ENCODE measurements around the gene SMAP1. TPM values are rescaled to one million over a fixed set of nuclear protein-coding genes. Genes with fewer than 3 reads are reported as not detected.
"Not testable (repeated sequence)": the region's sequence is repeated elsewhere in the genome, so short reads cannot be mapped to it uniquely, and the experiment has no call there.

The SMAP1 gene
- total RNA-seq, 2 experiments from 2014 or later: 24.3 to 25.0 TPM

DNA sequence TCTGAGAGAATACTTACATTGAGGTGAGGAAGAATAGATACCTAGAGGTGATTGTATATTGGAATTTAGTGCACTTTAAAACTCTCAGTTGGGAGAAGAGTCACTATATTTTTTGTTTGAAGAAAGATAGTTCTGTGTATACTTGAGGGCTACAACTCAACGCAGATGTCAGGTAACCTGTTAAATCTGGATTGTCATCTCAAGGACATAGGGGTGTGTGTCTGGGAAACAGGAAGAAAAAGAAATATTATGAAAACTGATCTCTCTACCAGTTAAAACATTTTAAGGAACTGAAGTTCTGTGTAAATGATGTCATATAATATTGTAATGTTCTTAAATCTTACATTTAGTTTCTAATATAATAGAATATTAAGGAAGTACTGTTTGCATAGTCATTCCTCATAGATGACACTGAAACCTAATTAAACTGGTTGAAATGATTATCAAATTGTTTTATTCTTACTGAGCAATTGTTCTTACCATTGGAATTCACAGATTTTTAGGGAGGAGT, 86.2 kb downstream of the SMAP1 start:
- DNase-seq: no peak
- H3K4me1 Mint-ChIP-seq: peaks cover 7% of the 10 kb centered on the region
- no peak overlapping the region for H3K27ac Mint-ChIP-seq
- H3K4me3 Mint-ChIP-seq: no peak overlapping the region
- peaks cover 18% of the 10 kb centered on the region for H3K36me3 Mint-ChIP-seq
- H3K9me3 Mint-ChIP-seq: no peaks in the 10 kb centered on the region
- no peaks in the 10 kb centered on the region for H3K27me3 Mint-ChIP-seq

DNA sequence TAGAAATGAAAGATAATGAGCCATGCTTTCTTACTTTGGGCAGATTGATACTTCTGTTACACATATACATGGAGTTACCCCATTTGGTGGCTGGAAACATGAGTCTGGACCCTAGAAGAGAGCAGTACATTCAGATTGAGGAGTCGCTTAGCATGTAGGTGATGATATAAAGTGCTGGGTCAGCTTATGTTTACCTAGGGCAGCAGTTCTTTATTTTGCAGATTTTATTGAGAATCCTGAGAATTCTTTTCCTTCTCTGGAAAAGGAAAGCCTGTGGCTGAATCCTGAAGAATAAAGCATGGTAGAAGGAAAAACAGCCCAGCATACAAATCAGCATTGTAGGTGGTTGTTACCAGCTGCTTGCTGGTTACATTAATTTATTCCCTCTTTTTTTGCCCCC, 91.2 kb downstream of the SMAP1 start:
- no peak for DNase-seq
- Mint-ChIP-seq H3K9me3 (no peaks in the 10 kb centered on the region), H3K27ac (no peak overlapping the region), H3K36me3 (peaks cover 14% of the 10 kb centered on the region), H3K27me3 (no peaks in the 10 kb centered on the region), H3K4me3 (no peak overlapping the region), H3K4me1 (peaks cover 2% of the 10 kb centered on the region)

DNA sequence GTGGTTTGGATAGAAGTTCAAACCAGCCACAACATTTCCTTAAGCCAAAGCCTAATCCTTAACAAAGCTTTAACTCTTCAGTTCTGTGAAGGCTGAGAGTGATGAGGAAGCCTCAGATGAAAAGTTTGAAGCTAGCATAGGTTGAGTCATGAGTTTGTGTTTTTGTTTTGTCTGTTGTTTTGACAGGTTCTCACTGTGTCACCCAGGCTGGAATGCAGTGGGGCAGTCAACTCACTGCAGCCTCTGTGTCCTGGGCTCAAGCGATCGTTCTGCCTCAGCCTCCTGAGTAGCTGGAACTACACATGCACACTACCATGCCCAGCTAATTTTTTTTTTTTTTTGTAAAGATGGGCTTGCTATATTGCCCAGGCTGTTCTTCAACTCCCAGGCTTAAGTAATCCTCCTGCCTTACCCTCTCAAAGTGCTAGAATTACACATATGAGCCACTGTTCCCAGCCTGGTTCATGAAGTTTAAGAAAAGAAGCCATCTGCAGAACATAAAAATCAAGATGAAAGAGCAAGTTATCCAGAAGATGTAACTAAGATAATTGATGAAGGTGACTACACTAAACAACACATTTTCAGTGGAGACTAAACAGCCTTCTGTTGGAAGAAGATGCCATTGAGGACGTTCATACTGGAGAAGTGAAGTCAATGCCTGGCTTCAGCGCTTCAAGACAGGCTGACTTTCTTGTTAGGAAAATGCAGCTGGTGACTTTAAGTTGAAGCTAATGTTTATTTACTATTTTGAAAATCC, 96.2 kb downstream of the SMAP1 start:
- Mint-ChIP-seq H3K36me3 (peaks cover 34% of the 10 kb centered on the region), H3K4me1 (peaks cover 2% of the 10 kb centered on the region), H3K27me3 (no peaks in the 10 kb centered on the region), H3K4me3 (no peak overlapping the region), H3K27ac (no peak overlapping the region), H3K9me3 (peaks cover 7% of the 10 kb centered on the region)
- DNase-seq: no peak

DNA sequence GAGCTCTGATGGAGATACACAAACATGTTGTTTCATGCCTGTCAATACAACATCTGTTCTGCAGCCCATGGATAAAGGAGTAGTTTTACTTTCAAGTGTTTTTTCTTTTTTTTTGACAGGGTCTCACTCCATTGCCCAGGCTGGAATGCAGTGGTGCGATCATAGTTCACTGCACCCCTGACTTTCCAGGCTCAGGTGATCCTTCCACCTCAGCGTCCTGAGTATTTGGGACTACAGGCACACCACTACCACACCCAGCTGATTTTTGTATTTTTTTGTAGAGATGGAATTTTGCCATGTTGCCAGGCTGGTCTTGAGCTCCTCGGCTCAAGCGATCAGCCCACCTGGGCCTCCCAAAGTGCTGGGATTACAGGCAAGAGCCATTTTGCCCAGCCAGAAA, 97.0 kb downstream of the SMAP1 start:
- peaks cover 36% of the 10 kb centered on the region for H3K36me3 Mint-ChIP-seq
- no peaks in the 10 kb centered on the region for H3K27me3 Mint-ChIP-seq
- H3K4me3 Mint-ChIP-seq: no peak overlapping the region
- H3K27ac Mint-ChIP-seq: no peak overlapping the region
- peaks cover 7% of the 10 kb centered on the region for H3K9me3 Mint-ChIP-seq
- H3K4me1 Mint-ChIP-seq: peaks cover under 1% of the 10 kb centered on the region
- DNase-seq: no peak

DNA sequence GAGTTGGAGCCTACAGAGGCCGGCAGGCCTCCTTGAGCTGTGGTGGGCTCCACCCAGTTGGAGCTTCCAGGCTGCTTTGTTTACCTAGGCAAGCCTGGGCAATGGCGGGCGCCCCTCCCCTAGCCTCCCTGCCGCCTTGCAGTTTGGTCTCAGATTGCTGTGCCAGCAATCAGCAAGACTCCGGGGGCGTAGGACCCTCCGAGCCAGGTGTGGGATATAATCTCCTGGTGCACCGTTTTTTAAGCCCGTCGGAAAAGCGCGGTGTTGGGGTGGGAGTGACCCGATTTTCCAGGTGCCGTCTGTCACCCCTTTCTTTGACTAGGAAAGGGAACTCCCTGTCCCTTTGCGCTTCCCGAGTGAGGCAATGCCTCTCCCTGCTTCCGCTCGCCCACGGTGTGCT, 103.7 kb downstream of the SMAP1 start:
- H3K27ac Mint-ChIP-seq, H3K27me3 Mint-ChIP-seq, H3K9me3 Mint-ChIP-seq, H3K4me1 Mint-ChIP-seq, H3K4me3 Mint-ChIP-seq, DNase-seq: not testable (repeated sequence)
- peaks cover 46% of the 10 kb centered on the region for H3K36me3 Mint-ChIP-seq

DNA sequence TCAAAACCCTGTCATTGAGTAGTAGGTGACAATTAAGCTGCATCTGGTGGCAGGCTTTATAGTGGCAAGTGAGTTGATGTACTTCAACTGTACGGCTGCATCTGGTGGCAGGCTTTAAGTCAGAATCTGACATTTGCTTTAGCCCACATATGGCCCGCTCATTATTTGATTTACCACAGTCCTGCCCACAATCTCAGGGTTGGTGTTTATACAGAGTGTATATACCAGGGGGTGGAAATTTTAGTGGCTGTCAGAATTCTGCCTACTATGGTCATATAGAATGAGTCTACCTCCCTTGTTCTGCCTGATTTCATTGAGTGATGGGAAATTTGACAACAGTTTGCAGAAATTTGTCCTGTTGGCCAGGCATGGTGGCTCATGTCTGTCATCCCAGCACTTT, 112.3 kb downstream of the SMAP1 start:
- Mint-ChIP-seq H3K27me3 (no peaks in the 10 kb centered on the region), H3K4me1 (no peaks in the 10 kb centered on the region), H3K9me3 (peaks cover 27% of the 10 kb centered on the region), H3K36me3 (peaks cover 55% of the 10 kb centered on the region), H3K27ac (no peak overlapping the region), H3K4me3 (no peak overlapping the region)
- DNase-seq: no peak

DNA sequence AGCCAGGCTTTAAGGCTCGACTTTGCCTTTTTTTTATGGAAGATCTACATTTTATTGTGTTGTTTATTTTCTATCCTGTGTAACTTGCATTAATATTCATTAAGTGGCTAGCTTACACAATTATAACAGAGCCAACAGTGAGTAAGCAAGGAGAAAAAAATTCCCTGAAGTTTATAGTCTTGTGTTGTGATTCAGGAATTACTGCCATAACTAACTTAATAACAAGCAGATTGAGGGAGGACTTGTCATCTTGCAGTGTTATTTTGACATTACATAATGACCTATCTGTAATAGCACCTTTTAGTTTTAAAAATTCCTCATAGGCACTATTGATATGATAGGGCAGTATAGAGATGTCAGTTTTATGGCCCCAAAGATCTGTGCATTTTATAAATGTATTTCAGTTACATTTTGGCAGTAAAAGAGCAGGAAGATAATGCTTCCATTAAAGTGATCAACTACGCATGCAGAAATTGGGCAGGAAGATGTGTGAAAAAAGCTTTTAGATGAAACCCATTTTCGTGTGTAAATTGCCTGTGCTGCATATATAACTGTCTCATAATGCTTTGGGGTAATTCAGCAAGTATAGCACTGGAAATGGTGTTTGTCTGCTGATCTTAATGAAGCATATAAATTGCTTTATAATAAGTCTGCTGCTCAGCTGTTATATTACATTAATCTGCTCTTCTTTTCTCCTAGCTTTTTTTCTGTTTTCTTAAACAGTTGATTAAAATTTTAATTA, 123.0 kb downstream of the SMAP1 start:
- H3K36me3 Mint-ChIP-seq: peaks cover 23% of the 10 kb centered on the region
- DNase-seq: no peak
- no peaks in the 10 kb centered on the region for H3K27me3 Mint-ChIP-seq

DNA sequence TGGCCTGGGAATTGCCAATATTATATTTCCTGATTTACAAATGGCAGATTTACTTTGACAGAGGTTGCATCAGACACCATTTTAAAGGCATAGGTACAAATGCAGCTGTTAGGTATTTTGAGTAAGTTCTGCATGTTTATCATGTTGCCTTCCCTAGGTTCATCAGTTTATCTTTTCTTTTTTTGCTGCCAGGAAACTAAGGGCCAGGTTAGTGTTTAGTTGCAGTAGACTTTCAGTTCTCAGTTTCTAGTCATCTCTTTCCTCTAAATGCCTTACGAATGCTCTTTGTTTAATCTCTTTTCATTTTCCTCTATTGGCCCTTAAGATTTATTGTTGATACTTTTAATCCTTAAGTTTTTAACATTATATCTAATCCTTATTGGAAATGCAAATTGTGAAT, 129.9 kb downstream of the SMAP1 start:
- Mint-ChIP-seq H3K27me3 (no peaks in the 10 kb centered on the region), H3K4me1 (peaks cover 25% of the 10 kb centered on the region), H3K36me3 (peaks cover 48% of the 10 kb centered on the region), H3K27ac (peak overlapping the region; percentile 56), H3K4me3 (no peak overlapping the region), H3K9me3 (peaks cover 18% of the 10 kb centered on the region)
- DNase-seq: no peak

More for the DNA sequence above, 123.0 kb downstream of the SMAP1 start:
- Mint-ChIP-seq H3K4me3 (no peak overlapping the region), H3K4me1 (no peaks in the 10 kb centered on the region), H3K27ac (no peak overlapping the region), H3K9me3 (peaks cover 15% of the 10 kb centered on the region)

DNA sequence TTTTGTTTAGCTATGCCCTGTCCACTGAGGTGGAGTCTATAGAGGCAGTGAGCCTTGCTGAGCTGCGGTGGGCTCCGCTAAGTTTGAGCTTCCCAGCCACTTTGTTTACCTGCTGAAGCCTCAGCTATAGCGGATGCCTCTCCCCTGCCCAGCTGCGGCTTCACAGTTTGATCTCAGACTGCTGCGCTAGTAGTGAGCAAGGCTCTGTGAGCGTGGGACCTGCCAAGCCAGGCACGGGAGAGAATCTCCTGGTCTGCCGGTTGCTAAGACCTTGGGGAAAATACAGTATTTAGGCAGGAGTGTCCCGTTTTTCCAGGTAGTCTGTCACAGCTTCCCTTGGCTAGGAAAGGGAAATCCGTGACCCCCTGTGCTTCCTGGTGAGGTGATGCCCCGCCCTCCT, 138.4 kb downstream of the SMAP1 start:
- Mint-ChIP-seq H3K27ac (no peak overlapping the region), H3K9me3 (peaks cover 20% of the 10 kb centered on the region), H3K27me3 (no peaks in the 10 kb centered on the region), H3K36me3 (peaks cover 57% of the 10 kb centered on the region), H3K4me3 (no peak overlapping the region), H3K4me1 (peaks cover 4% of the 10 kb centered on the region)
- DNase-seq: no peak

DNA sequence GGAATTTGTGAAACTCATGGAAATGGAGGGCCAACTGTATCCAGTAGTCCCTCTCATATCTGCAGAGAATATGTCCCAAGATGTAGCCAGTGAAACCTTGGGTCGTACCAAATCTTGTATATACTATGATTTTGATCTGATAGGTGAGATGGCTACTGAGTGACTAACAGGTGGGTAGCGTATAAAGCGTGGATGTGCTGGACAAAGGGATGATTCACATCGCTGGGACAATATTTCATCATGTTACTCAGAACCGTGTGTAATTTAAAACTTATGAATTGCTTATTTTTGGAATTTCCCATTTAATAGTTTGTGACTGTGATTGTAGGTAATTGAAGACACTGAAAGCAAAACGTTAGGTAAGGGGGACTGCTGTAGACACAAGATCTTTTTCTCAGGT, 144.1 kb downstream of the SMAP1 start:
- H3K9me3 Mint-ChIP-seq: no peaks in the 10 kb centered on the region

DNA sequence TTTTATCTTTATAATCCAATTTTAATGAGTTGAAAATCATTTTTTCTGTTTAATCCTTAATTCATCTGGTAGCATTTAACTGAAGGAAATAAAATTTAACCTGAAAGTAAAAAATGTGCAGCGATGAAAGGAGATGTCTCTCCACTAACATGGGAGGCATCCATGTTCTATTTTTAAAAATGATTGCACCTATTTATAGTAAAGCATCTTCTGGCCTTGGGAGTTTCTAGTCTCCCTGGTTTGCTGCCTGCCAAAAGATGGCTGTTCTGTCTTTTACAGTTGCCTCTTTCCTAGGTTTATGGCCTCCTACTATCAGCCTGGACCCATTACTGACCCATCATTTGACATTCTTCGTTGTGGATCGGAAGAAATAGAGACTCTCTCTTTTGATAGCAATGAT, 146.2 kb downstream of the SMAP1 start:
- no peak overlapping the region for H3K4me3 Mint-ChIP-seq
- H3K9me3 Mint-ChIP-seq: no peaks in the 10 kb centered on the region
- H3K4me1 Mint-ChIP-seq: no peaks in the 10 kb centered on the region
- DNase-seq: no peak
- no peak overlapping the region for H3K27ac Mint-ChIP-seq
- peaks cover 12% of the 10 kb centered on the region for H3K36me3 Mint-ChIP-seq
- H3K27me3 Mint-ChIP-seq: no peaks in the 10 kb centered on the region

More for the DNA sequence above, 144.1 kb downstream of the SMAP1 start:
- no peaks in the 10 kb centered on the region for H3K27me3 Mint-ChIP-seq
- H3K36me3 Mint-ChIP-seq: peaks cover 14% of the 10 kb centered on the region
- DNase-seq: no peak
- no peak overlapping the region for H3K4me3 Mint-ChIP-seq
- H3K27ac Mint-ChIP-seq: no peak overlapping the region
- H3K4me1 Mint-ChIP-seq: no peaks in the 10 kb centered on the region

DNA sequence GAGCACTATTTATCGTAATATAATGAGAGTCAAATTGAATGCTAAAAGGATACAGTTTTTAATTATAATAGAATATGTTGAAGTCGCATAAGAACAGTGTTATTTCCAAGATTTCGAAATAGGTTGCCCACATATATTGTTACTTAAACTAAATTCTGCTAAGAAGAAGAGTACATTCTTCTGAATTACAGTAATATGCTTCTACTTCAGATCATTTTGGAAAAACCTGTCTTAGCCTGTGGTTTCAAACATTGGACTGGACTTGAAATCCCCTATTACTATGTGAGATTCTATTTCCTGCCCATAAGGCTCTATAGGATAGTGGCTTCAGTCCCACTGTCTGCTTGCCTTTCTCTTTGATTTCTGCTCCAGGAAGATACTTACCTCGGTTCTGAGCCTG, 152.0 kb downstream of the SMAP1 start:
- no peaks in the 10 kb centered on the region for H3K27me3 Mint-ChIP-seq
- H3K27ac Mint-ChIP-seq: no peak overlapping the region
- no peak for DNase-seq
- H3K4me1 Mint-ChIP-seq: no peaks in the 10 kb centered on the region
- H3K4me3 Mint-ChIP-seq: no peak overlapping the region
- peaks cover 14% of the 10 kb centered on the region for H3K36me3 Mint-ChIP-seq
- H3K9me3 Mint-ChIP-seq: peaks cover 7% of the 10 kb centered on the region

DNA sequence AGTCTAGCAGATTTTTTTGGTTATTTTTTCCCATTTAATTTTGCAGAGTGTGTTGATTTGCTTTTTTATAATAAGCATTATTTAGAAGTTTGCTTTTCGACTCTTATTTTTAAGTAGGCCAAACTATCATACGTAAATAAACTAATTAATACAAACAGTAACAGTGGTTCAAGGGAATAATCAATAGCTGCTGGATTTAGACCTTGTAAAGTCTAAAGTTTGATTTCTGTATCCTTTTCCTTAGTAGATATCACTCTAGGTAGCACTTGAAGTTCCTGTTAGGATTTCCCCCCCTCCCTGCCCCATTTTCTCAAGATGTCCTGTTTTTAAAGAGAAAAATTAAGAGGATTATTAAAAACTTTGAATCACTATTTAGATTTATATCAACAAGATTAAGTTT, 153.1 kb downstream of the SMAP1 start:
- H3K27me3 Mint-ChIP-seq: no peaks in the 10 kb centered on the region
- H3K36me3 Mint-ChIP-seq: peaks cover 17% of the 10 kb centered on the region

DNA sequence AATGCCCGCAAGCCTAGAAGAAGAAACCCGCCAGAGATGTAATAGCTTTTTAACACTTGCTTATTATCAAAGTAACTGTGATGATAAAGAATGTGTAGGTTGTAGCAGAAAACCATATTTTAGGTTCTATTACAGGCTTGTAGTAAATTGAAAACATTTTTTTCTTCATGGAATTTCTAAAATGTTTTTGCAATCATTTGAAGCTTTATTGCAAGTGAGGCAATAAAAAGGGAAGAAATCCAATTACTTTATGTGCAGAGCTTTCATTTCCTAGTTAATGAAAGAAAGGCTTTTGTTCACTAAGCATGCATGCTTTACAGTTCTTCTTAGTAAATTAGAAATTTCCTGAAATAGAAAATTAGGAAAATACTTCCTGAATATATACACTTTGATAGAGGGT, 154.1 kb downstream of the SMAP1 start:
- Mint-ChIP-seq H3K9me3 (peaks cover 7% of the 10 kb centered on the region), H3K27ac (no peak overlapping the region), H3K27me3 (no peaks in the 10 kb centered on the region), H3K4me3 (no peak overlapping the region), H3K36me3 (peaks cover 16% of the 10 kb centered on the region), H3K4me1 (no peaks in the 10 kb centered on the region)
- no peak for DNase-seq

More for the DNA sequence above, 153.1 kb downstream of the SMAP1 start:
- Mint-ChIP-seq H3K9me3 (peaks cover 7% of the 10 kb centered on the region), H3K27ac (no peak overlapping the region), H3K4me3 (no peak overlapping the region), H3K4me1 (no peaks in the 10 kb centered on the region)
- no peak for DNase-seq

DNA sequence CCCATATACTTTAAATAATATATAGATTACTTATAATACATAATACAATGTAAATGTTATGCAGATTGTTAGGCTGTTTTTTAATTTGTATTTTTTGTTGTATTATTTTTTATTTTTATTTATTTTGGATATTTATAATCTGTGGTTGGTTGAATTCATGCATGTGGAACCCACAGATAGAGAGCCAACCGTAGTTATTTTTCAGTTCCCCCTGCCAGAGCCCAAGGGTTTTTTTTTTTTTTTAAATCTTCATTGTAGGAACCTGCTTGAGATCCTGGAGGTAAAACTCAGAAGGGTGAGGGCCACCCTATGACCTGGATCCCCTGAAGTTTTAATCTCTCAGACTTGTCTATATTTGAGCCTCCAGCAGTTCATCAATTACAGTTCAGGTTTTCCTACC, 156.0 kb downstream of the SMAP1 start:
- no peak for DNase-seq
- Mint-ChIP-seq H3K27ac (no peak overlapping the region), H3K4me3 (no peak overlapping the region), H3K4me1 (peaks cover 12% of the 10 kb centered on the region), H3K27me3 (no peaks in the 10 kb centered on the region), H3K9me3 (peaks cover 7% of the 10 kb centered on the region), H3K36me3 (peaks cover 17% of the 10 kb centered on the region)
